SU-DHL-6 (cell line): ENCODE results near the gene KREMEN1.

Source experiments
- EZH2phosphoT487 ChIP-seq: fragments of 200-600 bp; sonication (generic), shearing (Covaris generic); conservative IDR thresholded peaks from 2 replicates; pipeline ENCODE4 v1.6.1; 2018; ENCODE audit warnings: mild to moderate bottlenecking, antibody characterized with exemption, low read length, moderate library complexity, mixed read lengths
- TF ChIP-seq, protein P1 (sequence below): fragments of 200-600 bp; sonication (generic); IDR thresholded peaks from one replicate; pipeline ENCODE4 v1.5.1; 2017; ENCODE audit warnings: antibody characterized with exemption, mild to moderate bottlenecking, low read length, moderate library complexity; ENCODE audit not compliant: insufficient read depth, poor library complexity, severe bottlenecking

GRCh38 chr22:29151316-29151715, 78.5 kb downstream of the KREMEN1 start:
- TF ChIP-seq, protein P1, sequence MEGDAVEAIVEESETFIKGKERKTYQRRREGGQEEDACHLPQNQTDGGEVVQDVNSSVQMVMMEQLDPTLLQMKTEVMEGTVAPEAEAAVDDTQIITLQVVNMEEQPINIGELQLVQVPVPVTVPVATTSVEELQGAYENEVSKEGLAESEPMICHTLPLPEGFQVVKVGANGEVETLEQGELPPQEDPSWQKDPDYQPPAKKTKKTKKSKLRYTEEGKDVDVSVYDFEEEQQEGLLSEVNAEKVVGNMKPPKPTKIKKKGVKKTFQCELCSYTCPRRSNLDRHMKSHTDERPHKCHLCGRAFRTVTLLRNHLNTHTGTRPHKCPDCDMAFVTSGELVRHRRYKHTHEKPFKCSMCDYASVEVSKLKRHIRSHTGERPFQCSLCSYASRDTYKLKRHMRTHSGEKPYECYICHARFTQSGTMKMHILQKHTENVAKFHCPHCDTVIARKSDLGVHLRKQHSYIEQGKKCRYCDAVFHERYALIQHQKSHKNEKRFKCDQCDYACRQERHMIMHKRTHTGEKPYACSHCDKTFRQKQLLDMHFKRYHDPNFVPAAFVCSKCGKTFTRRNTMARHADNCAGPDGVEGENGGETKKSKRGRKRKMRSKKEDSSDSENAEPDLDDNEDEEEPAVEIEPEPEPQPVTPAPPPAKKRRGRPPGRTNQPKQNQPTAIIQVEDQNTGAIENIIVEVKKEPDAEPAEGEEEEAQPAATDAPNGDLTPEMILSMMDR: no peak
- TF ChIP-seq EZH2phosphoT487: no peak
